Measurements from ENCODE around the gene CSF3R. TPM values are rescaled to one million over a fixed set of nuclear protein-coding genes. Genes with fewer than 3 reads are reported as not detected.

CSF3R gene
- polyA plus RNA-seq, 1 of the 3 experiments (the other 2 are of a cell fraction) = not detected

GRCh38 chr1:36469163-36469562 is 13.6 kb downstream of the CSF3R start:
- Histone ChIP-seq H3K9me3 (no peaks in the 10 kb centered on the region), H4K20me1 (ENCODE audit: insufficient read depth) (no peaks in the 10 kb centered on the region), H3K4me1 (ENCODE audit: control insufficient read depth in 1 of 2, insufficient read depth in 2 of 2, low read depth in 1 of 2, low read length in 1 of 2) (peaks cover 0 to 3% of the 10 kb centered on the region in 2 experiments; a peak in 2 of 4 replicates), H3K27me3 (ENCODE audit: insufficient read depth) (no peaks in the 10 kb centered on the region), H3K27ac (ENCODE audit: low read depth in 2 of 2, low read length in 1 of 2) (no peak overlapping the region), H3F3A (replicated peaks; ENCODE audit: insufficient read depth) (peaks cover 3% of the 10 kb centered on the region), H3K79me2 (ENCODE audit: insufficient read depth) (no peaks in the 10 kb centered on the region; the same call in 1 of the 2 replicates), H3K36me3 (replicated peaks in 1 of 2; ENCODE audit: control insufficient read depth in 1 of 2, insufficient read depth in 2 of 2, low read length in 1 of 2) (no peaks in the 10 kb centered on the region), H3K4me3 (ENCODE audit: low read depth in 2 of 2, low read length in 1 of 2) (no peak overlapping the region), H2AFZ (ENCODE audit: low read depth) (no peak overlapping the region), H3K9me2 (no peaks in the 10 kb centered on the region), H3K4me2 (no peak overlapping the region), H3K9ac (no peak overlapping the region)
- ChIA-PET POLR2A (no interaction called here), CTCF (interaction anchor here (2.3 kb wide), 1 partner anchor 48 kb away, joined by 6 read pairs; no protein-coding TSS in a partner anchor)
- DNase-seq = no peak
- no peak for TF ChIP-seq JUND (IDR thresholded peaks at IDR 0.05)
- TF ChIP-seq EZH2phosphoT487 (IDR thresholded peaks at IDR 0.05; ENCODE audit: borderline replicate concordance, low read depth) = no peak
- no peak for TF ChIP-seq ZBTB33 (IDR thresholded peaks at IDR 0.05; ENCODE audit: borderline replicate concordance, low read depth)
- no peak for TF ChIP-seq SIN3A (IDR thresholded peaks at IDR 0.05; ENCODE audit: borderline replicate concordance, low read depth, low read length)
- no peak for TF ChIP-seq TEAD4 (IDR thresholded peaks at IDR 0.05; ENCODE audit: borderline replicate concordance, insufficient read depth)
- TF ChIP-seq USF2 (IDR thresholded peaks at IDR 0.05; ENCODE audit: borderline replicate concordance, low read depth, low read length) = no peak
- TF ChIP-seq CHD2 (IDR thresholded peaks at IDR 0.05; ENCODE audit: low read length, partially characterized antibody) = no peak
- TF ChIP-seq RAD21 (IDR thresholded peaks at IDR 0.05; ENCODE audit: low read length) = no peak
- TF ChIP-seq NFIC (IDR thresholded peaks at IDR 0.05; ENCODE audit: borderline replicate concordance) = no peak
- no peak for TF ChIP-seq RCOR1 (IDR thresholded peaks at IDR 0.05; ENCODE audit: low read length)
- TF ChIP-seq USF1 (IDR thresholded peaks at IDR 0.05; ENCODE audit: borderline replicate concordance, low read depth) = no peak
- TF ChIP-seq MXI1 (IDR thresholded peaks at IDR 0.05; ENCODE audit: low read depth, low read length) = no peak
- no peak for TF ChIP-seq RXRA (IDR thresholded peaks at IDR 0.05; ENCODE audit: borderline replicate concordance, low read depth)
- no peak for TF ChIP-seq GATA2 (CRISPR knock-in tag; IDR thresholded peaks at IDR 0.05)
- no peak for TF ChIP-seq SMC3 (IDR thresholded peaks at IDR 0.05; ENCODE audit: low read depth, low read length)
- TF ChIP-seq GABPA (IDR thresholded peaks at IDR 0.05; ENCODE audit: low read depth) = no peak
- no peak for TF ChIP-seq POLR2AphosphoS5 (IDR thresholded peaks at IDR 0.05; ENCODE audit: low read depth, low read length)
- no peak for TF ChIP-seq RFX5 (IDR thresholded peaks at IDR 0.05; ENCODE audit: low read length)
- TF ChIP-seq TCF12 (IDR thresholded peaks at IDR 0.05) = no peak
- 64% methylated on average over 2 of the region's 2 CpGs for WGBS (ENCODE audit: low lambda C conversion rate)
